Measurements from ENCODE around the gene IL1RAP.

The IL1RAP gene

DNA sequence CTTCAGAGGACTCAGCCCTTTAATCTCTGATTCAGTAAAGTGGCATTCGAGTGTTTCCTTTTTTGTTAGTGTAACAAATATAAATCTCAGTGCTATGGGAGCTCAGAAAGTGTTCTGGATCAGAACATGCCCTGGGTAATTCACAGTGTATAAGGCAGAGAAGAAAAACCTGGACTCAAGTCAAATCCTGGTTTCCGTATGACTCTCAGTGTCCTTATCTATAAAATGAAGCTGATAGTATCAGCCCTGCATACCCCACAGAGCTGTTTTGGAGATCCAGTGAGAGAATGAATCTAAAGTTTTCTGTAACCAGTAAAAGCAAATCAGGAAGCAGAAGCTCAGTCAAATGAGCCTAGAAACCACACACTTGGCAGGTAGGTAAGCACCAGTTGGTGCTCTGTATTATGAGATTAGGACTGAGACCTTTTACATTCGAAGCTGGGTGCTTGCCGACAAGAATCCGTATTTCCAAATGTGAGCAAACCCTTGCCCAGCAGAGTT is 67.2 kb downstream of the IL1RAP start:
- TF ChIP-seq, protein P1, sequence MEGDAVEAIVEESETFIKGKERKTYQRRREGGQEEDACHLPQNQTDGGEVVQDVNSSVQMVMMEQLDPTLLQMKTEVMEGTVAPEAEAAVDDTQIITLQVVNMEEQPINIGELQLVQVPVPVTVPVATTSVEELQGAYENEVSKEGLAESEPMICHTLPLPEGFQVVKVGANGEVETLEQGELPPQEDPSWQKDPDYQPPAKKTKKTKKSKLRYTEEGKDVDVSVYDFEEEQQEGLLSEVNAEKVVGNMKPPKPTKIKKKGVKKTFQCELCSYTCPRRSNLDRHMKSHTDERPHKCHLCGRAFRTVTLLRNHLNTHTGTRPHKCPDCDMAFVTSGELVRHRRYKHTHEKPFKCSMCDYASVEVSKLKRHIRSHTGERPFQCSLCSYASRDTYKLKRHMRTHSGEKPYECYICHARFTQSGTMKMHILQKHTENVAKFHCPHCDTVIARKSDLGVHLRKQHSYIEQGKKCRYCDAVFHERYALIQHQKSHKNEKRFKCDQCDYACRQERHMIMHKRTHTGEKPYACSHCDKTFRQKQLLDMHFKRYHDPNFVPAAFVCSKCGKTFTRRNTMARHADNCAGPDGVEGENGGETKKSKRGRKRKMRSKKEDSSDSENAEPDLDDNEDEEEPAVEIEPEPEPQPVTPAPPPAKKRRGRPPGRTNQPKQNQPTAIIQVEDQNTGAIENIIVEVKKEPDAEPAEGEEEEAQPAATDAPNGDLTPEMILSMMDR (IDR thresholded peaks at IDR 0.05; ENCODE audit: low read depth, low read length, missing control alignments), result no peak
- in situ Hi-C loops (cut with HindIII; ENCODE audit: low pct_ligation_motif_present, low sequenced_read_pairs), result no loop called here
- Histone ChIP-seq H3K4me3 (ENCODE audit: low read depth, low read length) (no peak overlapping the region), H3K36me3 (replicated peaks) (no peaks in the 10 kb centered on the region), H3K27ac (peak overlapping the region; percentile 47), H3K27me3 (replicated peaks) (no peaks in the 10 kb centered on the region)
- peak; percentile 64 for DNase-seq

DNA sequence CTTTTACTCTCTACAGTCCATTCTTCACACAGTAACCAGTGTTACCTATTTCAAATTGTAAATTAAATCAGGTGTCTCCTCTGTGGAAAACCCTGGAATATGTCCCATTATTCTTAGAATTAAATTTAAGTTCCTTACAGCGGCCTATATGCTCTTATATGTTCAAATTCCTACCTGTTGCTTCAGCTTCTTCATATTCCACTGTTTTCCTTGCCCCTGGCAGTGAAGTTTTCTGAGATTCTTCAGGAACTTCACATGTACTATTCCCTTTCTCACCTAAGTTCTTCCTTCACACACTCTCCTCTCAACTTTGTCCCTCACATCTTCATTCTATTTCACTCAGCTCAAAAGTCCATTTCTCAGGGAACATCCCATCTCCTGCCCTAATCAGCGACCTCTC is 68.8 kb downstream of the IL1RAP start:
- TF ChIP-seq, protein P1 (IDR thresholded peaks at IDR 0.05; ENCODE audit: low read depth, low read length, missing control alignments), result no peak

DNA sequence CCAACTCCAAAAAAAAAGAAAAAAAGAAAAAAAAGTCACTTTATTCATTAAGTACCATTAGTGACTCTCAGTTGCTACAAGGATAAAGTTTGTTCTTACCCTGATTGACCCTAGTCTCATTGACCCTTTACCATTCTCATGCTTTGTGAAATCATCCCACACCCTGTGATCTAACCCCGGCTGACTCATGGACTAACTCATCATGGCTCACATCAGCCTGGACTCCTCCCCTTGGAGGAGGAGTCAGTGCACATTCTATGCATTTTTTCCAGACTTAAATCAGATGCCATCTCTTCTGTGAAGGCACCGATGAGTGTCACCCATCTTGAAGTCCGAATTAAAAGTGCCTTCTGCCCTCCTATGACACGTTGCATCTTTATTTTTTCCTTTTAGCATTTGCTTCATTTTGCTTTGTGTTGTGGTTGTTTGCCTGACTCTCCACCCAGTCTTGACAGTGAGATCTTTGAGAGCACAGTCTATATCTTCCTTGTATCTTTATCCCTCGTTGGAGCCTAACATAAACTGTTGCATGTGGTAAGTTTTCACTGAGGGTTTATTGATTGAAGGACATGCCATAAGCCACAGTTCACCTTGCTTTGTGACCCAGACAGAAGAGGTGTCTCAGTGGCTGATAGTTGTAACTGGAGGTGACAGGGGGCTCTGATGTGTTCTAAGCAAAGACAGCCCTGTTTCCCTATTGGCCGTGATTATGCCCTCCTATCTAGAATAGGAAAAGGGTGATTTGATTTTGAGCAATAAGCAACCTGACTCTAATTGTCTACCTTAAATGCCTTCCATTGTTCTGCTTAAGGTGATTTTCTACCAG is 72.1 kb downstream of the IL1RAP start:
- peak overlapping the region; percentile 82 for H3K27ac ChIP-seq
- no peaks in the 10 kb centered on the region for H3K27me3 ChIP-seq (replicated peaks)
- no peak overlapping the region for H3K4me3 ChIP-seq (ENCODE audit: low read depth, low read length)
- no peaks in the 10 kb centered on the region for H3K36me3 ChIP-seq (replicated peaks)
- TF ChIP-seq, protein P1 (IDR thresholded peaks at IDR 0.05; ENCODE audit: low read depth, low read length, missing control alignments), result no peak
- in situ Hi-C loops (cut with HindIII; ENCODE audit: low pct_ligation_motif_present, low sequenced_read_pairs), result no loop called here
- DNase-seq, result peak; percentile 94

More for the DNA sequence above, 68.8 kb downstream of the IL1RAP start:
- in situ Hi-C loops (cut with HindIII; ENCODE audit: low pct_ligation_motif_present, low sequenced_read_pairs), result no loop called here
- H3K27ac ChIP-seq, result no peak overlapping the region
- DNase-seq, result no peak
- H3K36me3 ChIP-seq (replicated peaks), result no peaks in the 10 kb centered on the region
- H3K27me3 ChIP-seq (replicated peaks), result no peaks in the 10 kb centered on the region
- no peak overlapping the region for H3K4me3 ChIP-seq (ENCODE audit: low read depth, low read length)

DNA sequence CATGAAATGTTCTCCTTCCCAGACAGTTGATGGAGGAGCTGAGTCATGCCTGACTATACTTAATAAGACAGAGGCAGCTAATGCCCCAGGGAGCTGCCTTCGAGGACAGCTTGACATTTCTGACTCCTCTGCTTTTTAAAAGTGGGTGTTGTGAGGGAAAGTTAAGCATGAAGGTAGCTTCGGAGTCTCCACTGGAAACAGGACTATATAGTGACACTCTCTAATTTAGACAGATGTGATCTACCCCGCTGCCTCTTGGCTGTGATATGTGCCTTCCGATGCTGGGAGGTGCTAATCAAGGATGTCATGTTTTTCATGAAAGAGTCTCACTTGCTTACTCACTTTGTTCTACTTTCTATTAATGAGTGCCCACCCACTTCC is 72.7 kb downstream of the IL1RAP start:
- Histone ChIP-seq H3K27ac (peak overlapping the region; percentile 82), H3K27me3 (replicated peaks) (no peaks in the 10 kb centered on the region), H3K36me3 (replicated peaks) (no peaks in the 10 kb centered on the region), H3K4me3 (ENCODE audit: low read depth, low read length) (no peak overlapping the region)
- peak; percentile 76 for DNase-seq
- in situ Hi-C loops (cut with HindIII; ENCODE audit: low pct_ligation_motif_present, low sequenced_read_pairs), result no loop called here
- TF ChIP-seq, protein P1 (IDR thresholded peaks at IDR 0.05; ENCODE audit: low read depth, low read length, missing control alignments), result no peak

DNA sequence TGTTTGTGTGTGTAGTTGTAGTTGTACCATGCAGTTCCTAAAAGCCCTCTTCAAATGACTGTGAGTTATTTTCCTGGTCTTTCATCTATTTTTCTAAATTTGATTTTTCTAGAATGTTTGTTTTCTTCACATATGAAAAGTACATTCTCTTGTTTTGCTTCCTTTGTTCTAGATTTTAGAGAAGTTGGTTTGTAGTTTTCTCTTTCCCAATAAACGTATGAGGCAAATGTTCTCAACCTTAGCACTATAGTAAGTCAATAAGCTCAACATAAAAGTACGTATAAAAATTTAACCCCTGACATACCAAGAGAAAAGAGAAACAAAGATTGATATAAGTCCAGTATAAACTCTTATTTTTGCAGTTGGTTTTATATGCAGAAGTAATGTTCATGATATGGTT is 74.7 kb downstream of the IL1RAP start:
- Histone ChIP-seq H3K27me3 (replicated peaks) (no peaks in the 10 kb centered on the region), H3K36me3 (replicated peaks) (no peaks in the 10 kb centered on the region), H3K4me3 (ENCODE audit: low read depth, low read length) (no peak overlapping the region), H3K27ac (no peak overlapping the region)
- in situ Hi-C loops (cut with HindIII; ENCODE audit: low pct_ligation_motif_present, low sequenced_read_pairs), result no loop called here
- TF ChIP-seq, protein P1 (IDR thresholded peaks at IDR 0.05; ENCODE audit: low read depth, low read length, missing control alignments), result no peak
- DNase-seq, result no peak

Data from brain microvascular endothelial cell (primary cell).